ENCODE data around the gene PNKD. TPM values are rescaled to one million over a fixed set of nuclear protein-coding genes. Genes with fewer than 3 reads are reported as not detected.

The PNKD gene
- total and polyA plus RNA-seq, 10 of the 15 experiments (the other 5 are each of a cell fraction or from before 2014, with no cell fraction given), result 27.2 to 106 (median 61.3) TPM

- TF ChIP-seq SMAD1 (IDR thresholded peaks at IDR 0.05; ENCODE audit: low read depth, partially characterized antibody), result no peak
- TF ChIP-seq TCF7 (IDR thresholded peaks at IDR 0.05; ENCODE audit: borderline replicate concordance), result no peak
- TF ChIP-seq NRF1 (conservative IDR thresholded peaks at IDR 0.05; ENCODE audit: low read depth, low read length), result no peak
- TF ChIP-seq MTA2 (IDR thresholded peaks at IDR 0.05; ENCODE audit: low read depth), result no peak
- TF ChIP-seq GABPA (IDR thresholded peaks at IDR 0.05; ENCODE audit: low read depth), result no peak
- no peak for TF ChIP-seq NR2C2 (IDR thresholded peaks at IDR 0.05; ENCODE audit: borderline replicate concordance, control insufficient read depth, insufficient read length, low read depth)
Measured at GRCh38 chr2:218343591-218343990, 73.3 kb downstream of the PNKD start (continued).

- ChIA-PET POLR2A (interaction anchor here (1.1 kb wide), 1 partner anchor 14 kb away, joined by 3 read pairs; no protein-coding TSS in a partner anchor), SMC1A (ENCODE audit: uncharacterized antibody, unreplicated experiment) (no interaction called here), RAD21 (ENCODE audit: unreplicated experiment) (no interaction called here), CTCF (interaction anchor here (1.8 kb wide), 1 partner anchor 12 kb away, joined by 6 read pairs; the partner anchor contains the start of gene CATIP)
- TF ChIP-seq, protein P1, sequence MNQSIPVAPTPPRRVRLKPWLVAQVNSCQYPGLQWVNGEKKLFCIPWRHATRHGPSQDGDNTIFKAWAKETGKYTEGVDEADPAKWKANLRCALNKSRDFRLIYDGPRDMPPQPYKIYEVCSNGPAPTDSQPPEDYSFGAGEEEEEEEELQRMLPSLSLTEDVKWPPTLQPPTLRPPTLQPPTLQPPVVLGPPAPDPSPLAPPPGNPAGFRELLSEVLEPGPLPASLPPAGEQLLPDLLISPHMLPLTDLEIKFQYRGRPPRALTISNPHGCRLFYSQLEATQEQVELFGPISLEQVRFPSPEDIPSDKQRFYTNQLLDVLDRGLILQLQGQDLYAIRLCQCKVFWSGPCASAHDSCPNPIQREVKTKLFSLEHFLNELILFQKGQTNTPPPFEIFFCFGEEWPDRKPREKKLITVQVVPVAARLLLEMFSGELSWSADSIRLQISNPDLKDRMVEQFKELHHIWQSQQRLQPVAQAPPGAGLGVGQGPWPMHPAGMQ (IDR thresholded peaks at IDR 0.05; ENCODE audit: borderline replicate concordance), result no peak
- no peak for TF ChIP-seq KDM1A (IDR thresholded peaks at IDR 0.05; ENCODE audit: borderline replicate concordance)
- TF ChIP-seq FOXM1 (IDR thresholded peaks at IDR 0.05; ENCODE audit: low read depth, low read length), result no peak
- Histone ChIP-seq H3K36me3 (ENCODE audit: control insufficient read depth in 2 of 2, insufficient read depth in 2 of 2, low read length in 1 of 2) (no peaks in the 10 kb centered on the region), H3K4me2 (ENCODE audit: control insufficient read depth, insufficient read depth) (no peak overlapping the region), H3K27ac (ENCODE audit: control insufficient read depth, insufficient read depth) (no peak overlapping the region), H2AFZ (ENCODE audit: control insufficient read depth, low read depth, low read length) (no peak overlapping the region), H3K9ac (ENCODE audit: control insufficient read depth, insufficient read depth, low read length) (no peak overlapping the region), H3K79me2 (ENCODE audit: control insufficient read depth, insufficient read depth, low read length) (no peaks in the 10 kb centered on the region), H3K4me3 (no peak overlapping the region), H3K4me1 (ENCODE audit: control insufficient read depth, insufficient read depth, low read length) (no peaks in the 10 kb centered on the region), H3K9me3 (replicated peaks; ENCODE audit: control insufficient read depth, insufficient read depth, low read length) (no peaks in the 10 kb centered on the region), H3K27me3 (replicated peaks in 1 of 2; ENCODE audit: control insufficient read depth in 2 of 2, insufficient read depth in 2 of 2, low read length in 1 of 2) (no peaks in the 10 kb centered on the region), H4K20me1 (ENCODE audit: control insufficient read depth, insufficient read depth) (no peaks in the 10 kb centered on the region)
- intact Hi-C loops (cut with micrococcal nuclease; ENCODE audit: unreplicated experiment), result no loop called here
- WGBS (ENCODE audit: insufficient coverage, insufficient replicate concordance, low lambda C conversion rate, missing lambda C conversion rate), result 72% methylated on average over 12 of the region's 12 CpGs
- in situ Hi-C loops (cut with MboI), result no loop called here
- no peak for DNase-seq (ENCODE audit: low read depth, low spot score)
- BruUV-seq (replicated peaks), result no TSS peak
- ATAC-seq, result no peak
- FAIRE-seq, result no peak
Measured at GRCh38 chr2:218344090-218344754, 73.9 kb downstream of the PNKD start.
